ENCODE results near the gene FHL3.
A peak's percentile ranks its signal among the peaks of the same experiment; 100 is the strongest.
"Not testable (repeated sequence)": the region's sequence is repeated elsewhere in the genome, so short reads cannot be mapped to it uniquely, and the experiment has no call there.

FHL3 gene

GRCh38 chr1:37965301-37965700 lies 40.0 kb downstream of the FHL3 start:
- DNase-seq (ENCODE audit: low spot score): no peak
- no peak for TF ChIP-seq CTCF (IDR thresholded peaks at IDR 0.05; ENCODE audit: borderline replicate concordance, control extremely low read depth, extremely low read depth, insufficient read depth, missing control alignments)
- in situ Hi-C loops (cut with MboI; ENCODE audit: low sequenced_read_pairs, unreplicated experiment): loop anchor here (10.0 kb wide), 1 partner anchor 80 kb away; no protein-coding TSS in a partner anchor

- in situ Hi-C loops (cut with MboI; ENCODE audit: low sequenced_read_pairs, unreplicated experiment): loop anchor here (10.0 kb wide), 1 partner anchor 79 kb away; no protein-coding TSS in a partner anchor
- not testable (repeated sequence) for DNase-seq (ENCODE audit: low spot score)
Observed at GRCh38 chr1:37964106-37964505, 41.2 kb downstream of the FHL3 start.

- no peak for TF ChIP-seq CTCF (IDR thresholded peaks at IDR 0.05; ENCODE audit: borderline replicate concordance, control extremely low read depth, extremely low read depth, insufficient read depth, missing control alignments)
Observed at GRCh38 chr1:37958690-37959089, 46.6 kb downstream of the FHL3 start.

DNA sequence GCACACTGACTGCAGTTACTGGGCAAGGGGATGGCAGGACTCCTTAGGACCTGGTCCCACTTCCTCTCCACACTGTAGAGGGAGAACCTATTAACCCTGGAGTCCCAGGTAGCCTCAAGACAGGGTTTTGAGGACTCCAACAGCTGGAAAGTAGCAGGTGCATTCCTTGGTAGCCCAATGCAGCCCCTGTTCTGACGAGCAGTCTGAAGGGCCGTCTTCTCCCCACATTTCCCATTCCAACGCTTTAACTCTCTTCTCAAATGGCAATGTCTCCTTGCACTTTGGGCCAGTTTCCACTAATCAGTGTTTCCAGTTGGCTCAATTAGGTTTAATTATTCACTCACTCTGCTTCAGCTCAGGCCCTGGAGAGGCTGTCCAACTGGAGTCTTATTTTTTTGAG lies 49.6 kb downstream of the FHL3 start:
- in situ Hi-C loops (cut with MboI; ENCODE audit: low sequenced_read_pairs, unreplicated experiment): no loop called here
- no peak for TF ChIP-seq CTCF (IDR thresholded peaks at IDR 0.05; ENCODE audit: borderline replicate concordance, control extremely low read depth, extremely low read depth, insufficient read depth, missing control alignments)
- DNase-seq (ENCODE audit: low spot score): no peak

More at GRCh38 chr1:37958690-37959089, 46.6 kb downstream of the FHL3 start:
- in situ Hi-C loops (cut with MboI; ENCODE audit: low sequenced_read_pairs, unreplicated experiment): no loop called here
- no peak for DNase-seq (ENCODE audit: low spot score)

DNA sequence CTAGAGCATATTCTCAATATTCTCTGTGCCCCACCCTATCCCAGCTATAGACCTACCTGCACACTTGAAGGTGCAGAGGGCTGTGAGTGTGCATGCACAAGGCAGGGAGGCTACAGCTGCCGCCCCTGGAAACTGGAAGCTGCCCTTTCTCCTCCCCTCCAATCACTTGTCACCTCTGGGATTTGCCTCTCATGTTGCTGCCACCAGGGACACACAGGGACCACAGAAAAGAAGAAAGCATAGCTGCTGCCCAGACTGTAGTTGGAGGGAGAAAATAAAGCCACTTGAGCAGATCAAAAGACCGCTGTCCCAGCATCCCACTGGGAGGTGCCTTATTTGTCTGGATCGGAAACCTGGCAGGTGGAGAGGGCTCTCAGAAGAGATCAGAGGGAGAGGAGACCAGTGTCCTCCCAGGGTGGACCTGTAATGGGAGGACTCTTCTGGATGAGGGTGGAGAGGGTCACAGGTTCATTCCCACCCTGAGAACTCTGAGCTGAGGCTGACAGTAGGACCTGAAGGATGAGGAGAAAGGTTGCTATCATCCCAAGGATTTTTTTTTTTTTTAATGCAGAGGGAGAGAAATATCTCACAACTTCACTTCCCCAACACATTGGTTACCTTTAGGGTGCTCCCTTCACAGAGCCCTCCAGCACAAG lies 50.9 kb downstream of the FHL3 start:
- DNase-seq (ENCODE audit: low spot score): no peak
- in situ Hi-C loops (cut with MboI; ENCODE audit: low sequenced_read_pairs, unreplicated experiment): no loop called here
- no peak for TF ChIP-seq CTCF (IDR thresholded peaks at IDR 0.05; ENCODE audit: borderline replicate concordance, control extremely low read depth, extremely low read depth, insufficient read depth, missing control alignments)

GRCh38 chr1:37952738-37953137 lies 52.6 kb downstream of the FHL3 start:
- no peak for TF ChIP-seq CTCF (IDR thresholded peaks at IDR 0.05; ENCODE audit: borderline replicate concordance, control extremely low read depth, extremely low read depth, insufficient read depth, missing control alignments)
- in situ Hi-C loops (cut with MboI; ENCODE audit: low sequenced_read_pairs, unreplicated experiment): no loop called here
- DNase-seq (ENCODE audit: low spot score): no peak

- TF ChIP-seq CTCF (IDR thresholded peaks at IDR 0.05; ENCODE audit: borderline replicate concordance, control extremely low read depth, extremely low read depth, insufficient read depth, missing control alignments): no peak
- DNase-seq (ENCODE audit: low spot score): peak; percentile 25
- in situ Hi-C loops (cut with MboI; ENCODE audit: low sequenced_read_pairs, unreplicated experiment): no loop called here
Observed at GRCh38 chr1:37951783-37952624, 53.3 kb downstream of the FHL3 start.

Data from GM13976 (cell line).